GM21390 (cell line): Measurements from ENCODE around the gene ZNF521.

Source experiments
- ATAC-seq: cut with Tn5 transposase; IDR thresholded peaks from one replicate; pipeline ENCODE4 v1.9.1; 2021; ENCODE audit not compliant: unreplicated experiment

The ZNF521 gene

GRCh38 chr18:25171334-25171733 is 180.6 kb downstream of the ZNF521 start:
- ATAC-seq = no peak

GRCh38 chr18:25170402-25170801 is 181.6 kb downstream of the ZNF521 start:
- no peak for ATAC-seq

- ATAC-seq = no peak
Observed at GRCh38 chr18:25169701-25170100, 182.3 kb downstream of the ZNF521 start.

GRCh38 chr18:25167612-25168410 is 184.2 kb downstream of the ZNF521 start:
- no peak for ATAC-seq

- no peak for ATAC-seq
Observed at GRCh38 chr18:25166113-25166512, 185.9 kb downstream of the ZNF521 start.

- peak; percentile 90 for ATAC-seq
Observed at GRCh38 chr18:25164848-25165811, 186.8 kb downstream of the ZNF521 start.

GRCh38 chr18:25164211-25164847 is 187.6 kb downstream of the ZNF521 start:
- ATAC-seq = peak; percentile 37

GRCh38 chr18:25153426-25153825 is 198.5 kb downstream of the ZNF521 start:
- ATAC-seq = no peak

- ATAC-seq = no peak
Observed at GRCh38 chr18:25147877-25148488, 204.0 kb downstream of the ZNF521 start.

- ATAC-seq = no peak
Observed at GRCh38 chr18:25146512-25146910, 205.5 kb downstream of the ZNF521 start.

GRCh38 chr18:25145731-25146511 is 206.0 kb downstream of the ZNF521 start:
- no peak for ATAC-seq

- ATAC-seq = no peak
Observed at GRCh38 chr18:25144820-25145219, 207.1 kb downstream of the ZNF521 start.

GRCh38 chr18:25141886-25142285 is 210.1 kb downstream of the ZNF521 start:
- ATAC-seq = no peak

GRCh38 chr18:25141399-25141798 is 210.6 kb downstream of the ZNF521 start:
- ATAC-seq = no peak

- no peak for ATAC-seq
Observed at GRCh38 chr18:25140962-25141308, 211.0 kb downstream of the ZNF521 start.

- ATAC-seq = no peak
Observed at GRCh38 chr18:25140124-25140961, 211.6 kb downstream of the ZNF521 start.

GRCh38 chr18:25137197-25137472 is 214.8 kb downstream of the ZNF521 start:
- ATAC-seq = no peak

GRCh38 chr18:25136416-25137196 is 215.4 kb downstream of the ZNF521 start:
- ATAC-seq = no peak

GRCh38 chr18:25134861-25135260 is 217.1 kb downstream of the ZNF521 start:
- ATAC-seq = no peak
